ENCODE results near the gene METRNL.

DNA sequence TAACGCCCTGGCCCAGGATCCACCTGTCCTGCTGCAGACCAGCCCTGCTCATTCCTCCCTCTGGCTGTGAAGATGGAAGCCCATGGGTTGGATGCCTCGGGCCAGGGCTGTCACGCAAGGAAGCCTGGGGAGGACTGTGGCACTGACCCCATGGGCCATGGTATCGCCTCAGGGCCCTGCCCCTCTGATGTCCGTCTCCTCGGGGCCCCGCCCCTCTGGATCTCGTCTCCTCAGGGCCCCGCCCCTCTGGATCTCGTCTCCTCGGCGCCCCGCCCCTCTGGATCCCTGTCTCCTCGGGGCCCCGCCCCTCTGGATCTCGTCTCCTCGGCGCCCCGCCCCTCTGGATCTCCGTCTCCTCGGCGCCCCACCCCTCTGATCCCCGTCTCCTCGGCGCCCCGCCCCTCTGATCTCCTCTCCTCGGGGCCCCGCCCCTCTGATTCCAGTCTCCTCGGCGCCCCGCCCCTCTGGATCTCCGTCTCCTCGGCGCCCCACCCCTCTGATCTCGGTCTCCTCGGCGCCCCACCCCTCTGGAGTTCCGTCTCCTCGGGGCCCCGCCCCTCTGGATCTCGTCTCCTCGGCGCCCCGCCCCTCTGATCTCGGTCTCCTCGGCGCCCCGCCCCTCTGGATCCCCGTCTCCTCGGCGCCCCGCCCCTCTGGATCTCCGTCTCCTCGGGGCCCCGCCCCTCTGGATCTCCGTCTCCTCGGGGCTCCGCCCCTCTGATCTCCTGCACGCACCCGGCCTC, 24.0 kb downstream of the METRNL start:
- TF ChIP-seq CTCF (conservative IDR thresholded peaks at IDR 0.05; ENCODE audit: low read depth, low read length) (no peak), EZH2 (IDR thresholded peaks at IDR 0.05; ENCODE audit: low read length, unreplicated experiment) (no peak)

Data from PC-3 (cell line).